ENCODE data around the gene DEPDC4.
"Not testable (repeated sequence)": the region's sequence is repeated elsewhere in the genome, so short reads cannot be mapped to it uniquely, and the experiment has no call there.

DEPDC4 gene

GRCh38 chr12:100268835-100269564 lies 2.1 kb upstream of the DEPDC4 start:
- H3K4me3 ChIP-seq (ENCODE audit: low read length): peak overlapping the region; percentile 90
- no peak for TF ChIP-seq CTCF (conservative IDR thresholded peaks at IDR 0.05; ENCODE audit: low read length)
- no peak for DNase-seq (ENCODE audit: low read depth)

GRCh38 chr12:100267603-100268281 lies 863 bp upstream of the DEPDC4 start:
- no peak for TF ChIP-seq CTCF (conservative IDR thresholded peaks at IDR 0.05; ENCODE audit: low read length)
- DNase-seq (ENCODE audit: low read depth): peak; percentile 38
- peak overlapping the region; percentile 90 for H3K4me3 ChIP-seq (ENCODE audit: low read length)

- no peak for DNase-seq (ENCODE audit: low read depth)
Observed at GRCh38 chr12:100266585-100266834, 369 bp downstream of the DEPDC4 start.

GRCh38 chr12:100265732-100266584 lies 921 bp downstream of the DEPDC4 start:
- peak overlapping the region; percentile 90 for H3K4me3 ChIP-seq (ENCODE audit: low read length)

More at GRCh38 chr12:100266585-100266834, 369 bp downstream of the DEPDC4 start:
- peak overlapping the region; percentile 90 for H3K4me3 ChIP-seq (ENCODE audit: low read length)
- no peak for TF ChIP-seq CTCF (conservative IDR thresholded peaks at IDR 0.05; ENCODE audit: low read length)

GRCh38 chr12:100265107-100265506 lies 1.8 kb downstream of the DEPDC4 start:
- not testable (repeated sequence) for H3K4me3 ChIP-seq (ENCODE audit: low read length); DNase-seq (ENCODE audit: low read depth)

More at GRCh38 chr12:100265732-100266584, 921 bp downstream of the DEPDC4 start:
- TF ChIP-seq CTCF (conservative IDR thresholded peaks at IDR 0.05; ENCODE audit: low read length): no peak
- no peak for DNase-seq (ENCODE audit: low read depth)

- TF ChIP-seq CTCF (conservative IDR thresholded peaks at IDR 0.05; ENCODE audit: low read length): no peak
- no peak overlapping the region for H3K4me3 ChIP-seq (ENCODE audit: low read length)
- no peak for DNase-seq (ENCODE audit: low read depth)
Observed at GRCh38 chr12:100263131-100263530, 3.7 kb downstream of the DEPDC4 start.

- H3K4me3 ChIP-seq (ENCODE audit: low read length): no peak overlapping the region
- no peak for DNase-seq (ENCODE audit: low read depth)
- no peak for TF ChIP-seq CTCF (conservative IDR thresholded peaks at IDR 0.05; ENCODE audit: low read length)
Observed at GRCh38 chr12:100258127-100258526, 8.8 kb downstream of the DEPDC4 start.
